Smooth muscle cell of the brain vasculature (primary cell): ENCODE results near the gene KCNA3.

Experiments
- DNase-seq: peaks from one replicate; pipeline ENCODE4 v3.0.0-alpha.2; 2012; ENCODE audit warnings: low read depth, low spot score

The KCNA3 gene

GRCh38 chr1:110639724-110640386 is 34.9 kb downstream of the KCNA3 start:
- no peak for DNase-seq

DNA sequence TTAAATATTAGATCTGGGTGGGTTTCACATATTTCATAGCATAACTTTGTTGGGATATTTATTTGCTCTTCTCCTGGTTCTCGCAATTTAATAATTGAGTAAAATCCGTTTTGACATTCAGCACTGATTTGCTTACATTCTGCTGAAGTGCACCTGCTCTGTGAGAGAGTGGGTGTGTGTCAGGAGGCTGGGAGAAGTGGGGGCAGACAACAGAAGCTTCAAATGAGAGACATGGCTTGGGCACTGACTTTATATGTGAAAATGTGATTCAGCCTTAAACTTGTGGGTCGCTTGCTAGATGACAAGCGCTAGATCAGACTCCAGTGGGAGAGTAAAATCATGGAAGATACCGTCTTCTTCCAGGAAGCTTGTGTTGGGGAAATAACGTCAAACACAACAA is 36.2 kb downstream of the KCNA3 start:
- DNase-seq: no peak

GRCh38 chr1:110638058-110638457 is 36.7 kb downstream of the KCNA3 start:
- no peak for DNase-seq

DNA sequence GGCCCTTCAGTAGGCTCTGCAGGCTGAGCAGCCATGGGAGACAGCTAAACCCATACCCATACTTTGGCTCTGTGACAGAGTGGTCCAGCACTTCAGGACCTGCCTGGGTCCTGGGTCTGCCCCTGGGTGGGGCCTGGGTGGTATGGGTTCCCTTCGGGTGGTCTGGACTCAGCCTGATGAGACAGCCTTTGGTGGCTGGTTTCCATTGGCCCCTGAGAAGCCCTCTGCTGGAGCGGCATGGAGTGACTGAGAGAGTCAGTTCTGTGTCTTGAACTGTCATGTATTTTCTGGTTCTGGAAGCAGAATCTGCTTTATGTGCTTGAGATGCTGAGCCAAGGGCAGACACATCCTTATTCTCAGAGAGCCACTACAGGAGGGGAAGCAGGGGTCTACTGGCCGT is 37.3 kb downstream of the KCNA3 start:
- DNase-seq: no peak

DNA sequence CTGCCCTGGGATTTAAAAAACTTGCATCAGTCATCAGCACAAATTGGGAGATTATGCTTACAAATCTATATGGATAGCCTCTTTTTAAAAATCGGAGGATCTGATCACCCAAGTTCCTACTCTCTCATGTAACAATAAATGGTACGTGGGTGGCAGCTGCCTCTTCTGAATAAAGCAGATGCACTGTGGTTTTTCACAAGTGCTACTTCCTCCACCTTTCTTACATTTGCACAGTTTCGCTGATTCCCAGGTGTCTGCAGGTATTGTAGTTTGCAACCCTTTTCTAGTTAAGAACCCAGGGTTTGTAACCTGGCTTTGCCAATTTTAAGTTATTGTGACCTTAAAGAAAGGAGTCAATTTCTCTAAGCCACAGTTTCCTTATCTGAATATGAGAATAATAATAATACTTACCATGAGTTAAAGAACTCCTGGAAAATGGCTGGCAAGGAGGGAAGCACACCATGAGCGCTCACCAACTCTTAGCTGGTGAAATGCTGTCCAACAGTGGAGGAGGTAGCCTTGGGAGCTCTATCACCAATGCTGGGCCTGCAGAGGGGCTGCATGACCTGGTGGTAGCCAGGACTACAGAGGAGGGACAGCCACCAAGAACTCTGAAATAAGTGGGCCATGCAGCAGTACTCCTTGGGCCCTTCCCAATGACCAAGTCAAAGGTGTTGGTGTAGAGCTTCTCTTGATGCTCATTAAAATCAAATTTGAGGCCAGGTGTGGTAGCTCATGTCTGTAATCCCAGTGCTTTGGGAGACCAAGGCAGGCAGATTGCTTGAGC is 38.4 kb downstream of the KCNA3 start:
- DNase-seq: no peak

DNA sequence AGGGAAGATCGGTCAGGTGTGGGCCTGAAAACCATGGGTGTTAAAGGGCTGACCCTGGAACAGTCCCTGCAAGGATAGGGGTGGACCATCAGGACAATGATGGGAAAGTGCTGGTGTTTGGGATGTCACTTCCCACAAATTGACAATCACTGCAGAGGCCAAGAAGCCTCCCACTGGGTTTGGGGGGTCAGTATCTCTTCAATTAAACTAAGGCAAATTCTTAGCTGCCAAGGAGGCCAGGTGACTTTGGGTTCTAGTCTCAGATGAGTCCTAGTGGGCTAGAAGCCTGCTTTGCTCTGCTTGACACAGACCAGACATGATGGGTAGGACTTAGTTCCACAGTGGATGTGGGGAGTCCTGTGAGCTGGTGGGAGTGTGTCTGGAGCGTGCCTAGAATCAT is 39.3 kb downstream of the KCNA3 start:
- no peak for DNase-seq

DNA sequence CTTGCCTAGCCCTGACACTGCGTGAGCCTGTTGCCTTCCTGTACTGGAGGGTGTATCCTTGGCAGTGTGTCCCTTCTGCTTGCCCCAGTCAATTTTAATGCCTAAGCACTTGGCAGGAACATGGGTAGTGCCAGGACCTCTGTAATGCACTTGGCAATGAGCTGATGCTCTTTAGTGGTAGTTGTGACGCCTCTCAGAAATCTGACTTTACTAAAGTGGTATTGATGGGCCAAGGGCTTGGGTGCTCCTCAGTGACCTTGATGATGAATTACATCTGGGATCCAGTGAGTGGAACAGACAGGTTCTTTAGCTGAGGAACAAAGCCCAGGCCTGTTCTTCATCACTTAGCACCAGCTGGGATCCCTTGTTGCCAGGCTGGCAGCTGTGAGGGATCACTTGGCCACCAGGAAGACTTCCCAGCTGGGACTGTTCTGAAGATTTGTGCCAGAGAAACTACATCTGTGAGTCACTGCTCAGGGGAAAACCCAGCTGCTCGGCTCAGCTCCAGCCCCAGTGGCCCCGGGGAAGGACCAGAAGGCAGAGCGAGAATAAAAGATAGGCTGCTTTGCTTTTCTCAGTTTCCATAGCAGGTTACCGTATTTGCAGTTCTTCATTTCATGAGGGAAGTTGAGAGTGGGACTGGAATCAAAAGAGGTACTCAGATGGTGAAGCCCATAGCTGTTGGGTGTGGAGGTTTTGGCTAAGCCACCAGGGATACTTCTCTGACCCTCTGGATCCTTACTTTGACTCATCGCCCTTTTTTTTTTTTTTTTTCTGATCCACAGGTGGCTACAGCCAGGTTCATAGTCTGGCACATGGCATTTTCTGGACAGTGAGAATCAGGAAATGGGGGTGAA is 40.1 kb downstream of the KCNA3 start:
- no peak for DNase-seq

GRCh38 chr1:110634086-110634454 is 40.7 kb downstream of the KCNA3 start:
- no peak for DNase-seq

DNA sequence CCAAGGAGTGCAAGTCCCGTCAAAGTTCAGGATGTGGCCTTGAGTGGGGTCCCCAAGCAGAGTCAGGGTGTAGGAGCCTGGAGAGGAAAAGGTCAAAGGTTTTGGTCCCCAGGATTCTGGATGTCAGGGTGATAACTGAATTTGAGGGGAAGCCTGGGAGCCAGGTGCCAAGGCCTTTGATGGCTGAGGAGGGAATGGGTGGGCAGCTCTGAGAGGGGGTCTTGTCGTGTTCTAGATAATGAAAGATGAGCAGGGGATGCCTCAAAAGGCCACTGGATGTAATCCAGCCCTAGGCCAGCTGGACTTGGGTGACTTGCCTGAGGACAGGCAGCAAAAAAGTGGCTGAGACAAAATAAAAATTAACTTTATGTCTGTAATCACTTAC is 41.1 kb downstream of the KCNA3 start:
- DNase-seq: no peak

GRCh38 chr1:110631836-110632620 is 42.7 kb downstream of the KCNA3 start:
- DNase-seq: no peak

DNA sequence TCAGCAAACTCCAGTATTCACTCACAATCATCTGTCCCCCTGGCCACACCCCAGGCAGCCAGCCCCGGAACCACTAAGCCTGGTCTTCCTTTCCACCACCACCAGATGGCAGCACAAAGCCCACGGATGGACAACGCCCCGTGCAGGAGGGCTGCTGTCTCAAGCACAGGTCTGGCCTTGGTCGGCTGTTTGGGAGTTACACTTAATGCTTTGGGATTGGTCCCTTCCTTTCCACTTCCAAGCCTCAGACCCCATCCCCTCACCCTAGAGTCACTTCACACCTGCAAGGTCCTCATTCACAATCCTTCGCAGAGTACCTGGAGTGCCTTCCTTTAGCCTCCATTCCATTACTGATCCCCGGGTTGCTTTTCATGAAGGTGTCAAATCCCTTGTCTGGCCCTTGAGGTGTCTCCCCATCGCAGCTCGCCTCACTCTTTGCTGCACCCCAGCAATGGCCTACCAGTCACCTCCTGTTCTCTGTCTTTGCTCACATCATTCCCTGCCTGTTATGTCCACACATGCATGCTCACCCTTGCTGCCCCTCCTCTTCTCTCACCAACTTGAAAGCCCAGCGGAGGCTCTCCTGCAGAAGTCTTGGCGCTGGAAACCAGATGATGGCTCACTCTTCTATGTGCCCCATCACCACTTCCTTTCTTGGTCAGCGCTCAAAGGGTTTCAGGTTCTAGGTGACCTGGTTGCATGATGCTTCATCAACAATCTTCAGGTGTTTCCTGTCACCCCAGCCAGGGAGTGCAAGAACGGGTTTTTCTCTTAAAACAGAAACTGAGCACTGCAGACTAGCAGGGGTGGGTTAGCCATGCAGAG is 43.7 kb downstream of the KCNA3 start:
- no peak for DNase-seq

DNA sequence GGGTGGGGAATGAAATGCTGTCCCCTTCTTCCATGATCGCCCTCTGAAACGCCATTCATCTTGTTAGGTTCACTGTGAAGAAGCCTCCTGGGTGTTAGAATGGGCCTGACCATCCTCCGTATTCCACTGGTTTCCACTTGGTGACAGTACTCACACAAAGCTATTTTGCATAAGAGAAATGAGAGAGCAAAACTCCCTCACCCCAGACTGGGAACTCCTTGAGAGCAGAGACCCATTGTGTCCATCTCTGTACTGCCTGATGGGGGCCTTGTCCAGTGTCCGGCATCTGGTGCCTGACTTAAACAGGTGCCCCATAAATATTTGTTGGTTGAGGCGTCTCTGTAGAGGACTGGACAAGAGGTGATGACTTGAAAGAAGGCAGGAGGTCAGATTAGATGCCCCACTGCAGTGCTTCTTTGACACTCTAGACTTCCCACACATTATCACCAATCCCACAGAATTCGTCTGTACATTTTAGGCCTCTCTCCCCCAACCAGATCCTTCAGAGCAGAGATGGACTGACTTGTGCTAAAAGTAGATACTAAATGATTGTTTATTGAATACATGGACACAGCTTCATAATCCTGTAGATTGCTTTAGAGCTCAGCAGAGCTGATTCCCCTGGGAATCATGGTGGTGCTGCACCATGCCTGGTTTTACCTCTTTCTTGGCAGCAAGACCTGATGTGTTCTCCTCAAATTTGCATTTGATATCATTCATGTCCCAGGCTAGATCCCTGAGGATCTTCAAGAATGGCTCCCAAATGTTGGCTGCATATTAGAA is 46.2 kb downstream of the KCNA3 start:
- no peak for DNase-seq

DNA sequence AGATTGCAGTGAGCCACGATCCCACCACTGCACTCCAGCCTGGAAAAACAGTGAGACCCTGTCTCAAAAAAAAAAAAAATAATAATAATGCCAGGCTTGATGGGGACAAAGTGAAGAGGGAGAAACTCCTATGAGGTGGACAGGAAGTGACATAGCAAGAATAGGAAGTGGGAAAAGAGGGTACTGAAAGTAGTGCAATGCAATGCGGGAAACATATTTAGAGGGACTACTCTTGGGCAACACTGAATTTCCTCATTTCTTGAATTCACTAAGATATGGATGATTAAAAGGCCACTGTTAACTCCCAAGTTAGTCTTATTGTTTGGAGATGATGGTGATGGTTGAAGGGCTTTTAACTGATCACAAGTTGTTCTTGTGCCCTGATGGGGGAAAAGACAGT is 47.0 kb downstream of the KCNA3 start:
- DNase-seq: no peak

GRCh38 chr1:110626889-110627288 is 47.9 kb downstream of the KCNA3 start:
- DNase-seq: no peak
